Vagina (tissue), 2 donors: ENCODE data around the gene PFDN1. TPM values are rescaled to one million over a fixed set of nuclear protein-coding genes. Genes with fewer than 3 reads are reported as not detected.
A peak's percentile ranks its signal among the peaks of the same experiment; 100 is the strongest.

Experiments used
- DNase-seq, 2 donors: peaks; one replicate each; pipeline ENCODE4 v3.0.0-alpha.2; 2017; ENCODE audit errors: extremely low spot score in 2 of 2
- H3K27ac ChIP-seq: fragments of 200-600 bp; sonication (generic); one replicate; pipeline ENCODE4 v1.5.1; 2019
- H3K27me3 ChIP-seq: fragments of 200-600 bp; sonication (generic); one replicate; pipeline ENCODE4 v1.5.1; 2019
- H3K36me3 ChIP-seq, 2 donors: fragments of 200-600 bp; sonication (generic); one replicate each; pipeline ENCODE4 v1.5.1; 2017 to 2019
- H3K4me1 ChIP-seq: fragments of 200-600 bp; sonication (generic); one replicate; pipeline ENCODE4 v1.5.1; 2019
- H3K4me3 ChIP-seq, 2 donors: fragments of 200-600 bp; sonication (generic); 1 replicate in 1 of 2; 2 replicates in 1 of 2; pipeline ENCODE4 v1.5.1; 2016 to 2019
- H3K9me3 ChIP-seq: fragments of 200-600 bp; sonication (generic); one replicate; pipeline ENCODE4 v1.5.1; 2019
- POLR2A ChIP-seq, 2 donors: fragments of 450-650 bp; IDR thresholded peaks; one replicate each; pipeline ENCODE4 v1.6.1; 2017; ENCODE audit warnings: antibody characterized with exemption in 2 of 2, mild to moderate bottlenecking in 2 of 2, moderate library complexity in 2 of 2
- POLR2AphosphoS5 ChIP-seq, 2 donors: sonication (generic); formaldehyde crosslinking; IDR thresholded peaks; one replicate each; pipeline ENCODE4 v1.9.0; 2017; ENCODE audit warnings: antibody characterized with exemption in 2 of 2, mild to moderate bottlenecking in 2 of 2, low read depth in 1 of 2; ENCODE audit not compliant: insufficient read depth in 1 of 2
- intact Hi-C: fragments of 100-400 bp; cut with DNase I; formaldehyde crosslinking; loops from one replicate; pipeline ENCODE4 v1.15.1; 2023
- total RNA-seq: library from RNA; depleted of rRNA; stranded (reverse); fragments of >200 nt; gene quantifications from one replicate; pipeline ENCODE4 v1.2.3, GENCODE V29; 2016
- TF ChIP-seq, protein P1 (sequence below), 3 experiments: fragments of 450-650 bp in 2 of 3; fragments of 200-600 bp in 1 of 3; sonication (generic) in 1 of 3; IDR thresholded peaks; one replicate each; pipeline ENCODE4 v1.5.1; 2017 to 2019; ENCODE audit warnings: antibody characterized with exemption in 3 of 3, mild to moderate bottlenecking in 2 of 3, moderate library complexity in 2 of 3

Gene PFDN1
- total RNA-seq, 1 donor from 2014 or later, result 94.8 TPM

DNA sequence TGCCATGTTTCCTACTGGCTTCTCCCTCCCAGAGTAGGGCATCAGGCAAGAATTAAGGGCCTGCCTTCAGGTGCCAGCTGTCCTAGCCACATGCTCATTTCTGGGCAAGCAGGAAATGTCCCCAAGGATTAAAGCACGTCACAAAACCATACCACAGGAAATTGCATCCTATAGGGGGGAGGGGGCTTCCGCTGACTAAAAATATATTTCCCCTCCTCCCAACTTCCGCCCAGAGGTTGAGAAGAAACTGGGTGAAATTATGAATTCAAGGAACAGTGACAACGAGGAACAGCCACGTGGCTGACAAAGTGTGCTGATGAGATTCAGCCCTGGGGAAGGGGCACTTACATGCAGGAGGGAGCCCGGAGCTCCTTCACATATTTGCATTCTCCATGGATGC lies 39.4 kb upstream of the PFDN1 start:
- no peak overlapping the region for H3K4me3 ChIP-seq
- no peak for DNase-seq
- H3K27me3 ChIP-seq, result no peaks in the 10 kb centered on the region
- H3K27ac ChIP-seq, result peak overlapping the region; percentile 3
- H3K4me1 ChIP-seq, result peaks cover 37% of the 10 kb centered on the region
- H3K36me3 ChIP-seq, result no peaks in the 10 kb centered on the region
- intact Hi-C loops, result no loop called here
- H3K9me3 ChIP-seq, result no peaks in the 10 kb centered on the region
- no peak for TF ChIP-seq POLR2AphosphoS5 (IDR thresholded peaks at IDR 0.05; ENCODE audit: insufficient read depth in 1 of 2, low read depth in 1 of 2)
- TF ChIP-seq, protein P1, sequence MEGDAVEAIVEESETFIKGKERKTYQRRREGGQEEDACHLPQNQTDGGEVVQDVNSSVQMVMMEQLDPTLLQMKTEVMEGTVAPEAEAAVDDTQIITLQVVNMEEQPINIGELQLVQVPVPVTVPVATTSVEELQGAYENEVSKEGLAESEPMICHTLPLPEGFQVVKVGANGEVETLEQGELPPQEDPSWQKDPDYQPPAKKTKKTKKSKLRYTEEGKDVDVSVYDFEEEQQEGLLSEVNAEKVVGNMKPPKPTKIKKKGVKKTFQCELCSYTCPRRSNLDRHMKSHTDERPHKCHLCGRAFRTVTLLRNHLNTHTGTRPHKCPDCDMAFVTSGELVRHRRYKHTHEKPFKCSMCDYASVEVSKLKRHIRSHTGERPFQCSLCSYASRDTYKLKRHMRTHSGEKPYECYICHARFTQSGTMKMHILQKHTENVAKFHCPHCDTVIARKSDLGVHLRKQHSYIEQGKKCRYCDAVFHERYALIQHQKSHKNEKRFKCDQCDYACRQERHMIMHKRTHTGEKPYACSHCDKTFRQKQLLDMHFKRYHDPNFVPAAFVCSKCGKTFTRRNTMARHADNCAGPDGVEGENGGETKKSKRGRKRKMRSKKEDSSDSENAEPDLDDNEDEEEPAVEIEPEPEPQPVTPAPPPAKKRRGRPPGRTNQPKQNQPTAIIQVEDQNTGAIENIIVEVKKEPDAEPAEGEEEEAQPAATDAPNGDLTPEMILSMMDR (IDR thresholded peaks at IDR 0.05), result no peak
- no peak for TF ChIP-seq POLR2A (IDR thresholded peaks at IDR 0.05)

DNA sequence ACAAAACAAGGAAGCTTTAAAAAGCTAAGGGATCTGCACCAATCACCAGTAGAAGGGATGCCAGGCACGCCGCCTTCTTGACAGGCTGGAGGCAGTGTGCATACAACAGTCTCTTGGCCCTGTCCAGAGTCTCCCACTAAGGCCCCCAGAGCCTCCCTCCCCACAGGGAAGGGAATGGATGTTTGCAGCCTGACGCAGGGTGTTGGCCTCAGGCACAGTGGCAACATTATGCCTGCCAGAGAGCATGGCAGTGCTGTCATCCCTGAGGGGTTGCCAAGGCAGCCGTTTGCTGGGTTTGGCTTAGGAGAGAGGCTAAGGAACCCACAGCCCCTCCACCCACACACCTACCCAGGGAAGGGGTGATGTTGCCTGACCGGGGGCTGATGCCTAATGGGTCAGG lies 38.7 kb upstream of the PFDN1 start:
- Histone ChIP-seq H3K4me3 (peak overlapping the region in 1 of 2 donors; percentile 5), H3K27me3 (no peaks in the 10 kb centered on the region), H3K9me3 (no peaks in the 10 kb centered on the region), H3K27ac (no peak overlapping the region), H3K4me1 (peaks cover 37% of the 10 kb centered on the region), H3K36me3 (no peaks in the 10 kb centered on the region)
- no peak for DNase-seq
- TF ChIP-seq POLR2A (IDR thresholded peaks at IDR 0.05) (no peak), POLR2AphosphoS5 (IDR thresholded peaks at IDR 0.05; ENCODE audit: insufficient read depth in 1 of 2, low read depth in 1 of 2) (no peak)
- TF ChIP-seq, protein P1 (IDR thresholded peaks at IDR 0.05), result no peak
- intact Hi-C loops, result no loop called here

DNA sequence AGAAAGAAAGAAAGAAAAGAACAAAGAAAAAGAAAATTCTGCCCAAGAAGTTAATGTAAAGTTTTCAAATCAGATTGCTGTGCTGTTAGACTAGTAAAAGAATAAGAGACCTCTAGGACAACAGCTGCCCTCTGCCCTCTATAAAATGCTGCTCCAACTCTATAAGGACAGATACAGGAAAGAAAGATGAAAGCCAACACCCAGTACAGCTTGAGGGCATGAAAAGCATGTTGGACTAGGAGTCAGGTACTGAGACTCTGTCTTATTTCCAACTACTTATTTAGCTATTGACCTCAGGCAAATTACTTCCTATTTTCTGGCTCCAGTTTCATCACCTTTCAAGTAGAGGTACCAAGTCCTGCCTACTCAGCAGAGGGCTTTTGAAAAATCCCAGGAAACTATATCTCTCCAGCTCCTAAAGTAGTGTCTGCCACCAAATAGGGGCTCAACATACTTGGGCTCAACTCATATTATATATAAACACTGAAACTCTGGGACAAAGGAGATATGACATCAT lies 37.8 kb upstream of the PFDN1 start:
- TF ChIP-seq, protein P1 (IDR thresholded peaks at IDR 0.05), result no peak
- TF ChIP-seq POLR2A (IDR thresholded peaks at IDR 0.05) (no peak), POLR2AphosphoS5 (IDR thresholded peaks at IDR 0.05; ENCODE audit: insufficient read depth in 1 of 2, low read depth in 1 of 2) (no peak)
- intact Hi-C loops, result no loop called here
- Histone ChIP-seq H3K36me3 (no peaks in the 10 kb centered on the region), H3K27ac (no peak overlapping the region), H3K27me3 (no peaks in the 10 kb centered on the region), H3K4me3 (no peak overlapping the region), H3K9me3 (no peaks in the 10 kb centered on the region), H3K4me1 (peaks cover 31% of the 10 kb centered on the region)
- no peak for DNase-seq

DNA sequence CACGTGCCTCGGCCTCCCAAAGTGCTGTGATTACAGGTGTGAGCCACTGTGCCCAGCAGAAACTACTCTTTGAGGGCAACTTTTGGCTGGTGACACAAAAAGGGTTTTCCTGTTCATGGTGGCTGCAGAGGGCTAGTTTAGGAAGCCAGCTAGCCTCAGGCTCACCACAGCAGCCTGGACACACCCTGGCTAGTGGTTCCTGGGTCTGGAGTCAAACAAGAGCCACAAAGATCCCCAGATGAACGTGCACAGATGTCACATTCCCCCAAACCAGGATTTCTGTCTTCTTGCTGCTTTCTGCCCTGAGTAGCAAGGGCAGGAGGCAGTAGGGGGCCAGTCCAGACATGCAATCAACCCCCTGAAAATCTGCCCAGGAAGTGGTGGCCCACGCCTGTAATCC lies 36.7 kb upstream of the PFDN1 start:
- intact Hi-C loops, result no loop called here
- peaks cover 0 to 2% of the 10 kb centered on the region in 2 donors for H3K36me3 ChIP-seq
- no peak overlapping the region for H3K27ac ChIP-seq
- DNase-seq, result no peak
- H3K27me3 ChIP-seq, result no peaks in the 10 kb centered on the region
- H3K4me1 ChIP-seq, result peaks cover 21% of the 10 kb centered on the region
- H3K9me3 ChIP-seq, result no peaks in the 10 kb centered on the region
- no peak overlapping the region for H3K4me3 ChIP-seq
- TF ChIP-seq POLR2A (IDR thresholded peaks at IDR 0.05), result no peak
- TF ChIP-seq POLR2AphosphoS5 (IDR thresholded peaks at IDR 0.05; ENCODE audit: insufficient read depth in 1 of 2, low read depth in 1 of 2), result no peak
- TF ChIP-seq, protein P1 (IDR thresholded peaks at IDR 0.05), result no peak

DNA sequence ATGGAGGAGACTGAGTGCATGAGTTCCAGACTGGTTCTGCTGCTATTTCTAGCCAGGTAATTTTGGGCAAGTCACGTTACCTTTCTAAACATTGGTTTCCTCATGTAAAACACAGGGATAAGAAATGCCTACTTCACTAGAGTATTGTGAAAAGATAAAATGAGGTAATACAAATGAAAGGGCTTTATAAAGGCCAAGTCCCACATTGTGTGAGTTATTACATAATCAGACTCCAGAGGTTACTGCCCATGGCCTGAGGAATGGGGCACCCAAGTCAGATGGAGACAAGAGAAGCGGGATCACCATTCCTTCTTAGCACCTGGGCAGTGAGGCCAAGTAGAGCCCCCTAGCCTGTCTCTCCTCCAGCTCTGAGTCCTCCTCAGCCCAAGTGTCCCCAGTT lies 36.0 kb upstream of the PFDN1 start:
- H3K36me3 ChIP-seq, result peaks cover 0 to 8% of the 10 kb centered on the region in 2 donors
- H3K27ac ChIP-seq, result no peak overlapping the region
- no peaks in the 10 kb centered on the region for H3K9me3 ChIP-seq
- no peaks in the 10 kb centered on the region for H3K27me3 ChIP-seq
- intact Hi-C loops, result no loop called here
- no peak overlapping the region for H3K4me3 ChIP-seq
- no peak for DNase-seq
- peaks cover 15% of the 10 kb centered on the region for H3K4me1 ChIP-seq
- TF ChIP-seq POLR2AphosphoS5 (IDR thresholded peaks at IDR 0.05; ENCODE audit: insufficient read depth in 1 of 2, low read depth in 1 of 2) (no peak), POLR2A (IDR thresholded peaks at IDR 0.05) (no peak)
- TF ChIP-seq, protein P1 (IDR thresholded peaks at IDR 0.05), result no peak
